Activated CD4-positive, alpha-beta T cell treated with anti-CD3 and anti-CD28 coated beads, Interleukin-2, Interleukin-6, amounts not matched to agents 100 ng/mL and 50 ng/mL, durations not matched to agents 16 hours and 8 hours (primary cell): Measurements from ENCODE around the gene TNIP2.
A peak's percentile ranks its signal among the peaks of the same experiment; 100 is the strongest.
"Not testable (repeated sequence)": the region's sequence is repeated elsewhere in the genome, so short reads cannot be mapped to it uniquely, and the experiment has no call there.

Experiments
- DNase-seq: peaks from one replicate; pipeline ENCODE4 v3.0.0-alpha.2; 2020

Gene TNIP2

DNA sequence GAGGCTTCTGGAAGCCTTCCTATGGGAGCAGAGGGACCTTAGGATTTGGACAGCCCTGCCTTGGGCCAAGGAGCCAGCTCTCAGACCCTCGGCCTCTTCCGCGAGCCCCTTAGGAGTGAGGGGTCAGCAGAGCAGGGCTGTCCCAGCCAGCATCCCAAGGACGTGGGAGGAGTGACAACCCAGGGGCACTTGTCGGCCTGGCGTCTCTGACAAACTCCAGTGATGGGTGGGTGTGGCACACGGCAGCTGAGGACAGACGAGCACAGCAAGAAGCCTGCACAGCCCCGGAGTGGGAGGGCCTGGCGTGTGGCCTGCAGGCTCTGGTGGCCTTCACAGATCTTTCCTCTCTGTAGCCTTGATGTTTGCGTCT lies 11.6 kb upstream of the TNIP2 start:
- no peak for DNase-seq

GRCh38 chr4:2767046-2767704 lies 11.0 kb upstream of the TNIP2 start:
- no peak for DNase-seq

DNA sequence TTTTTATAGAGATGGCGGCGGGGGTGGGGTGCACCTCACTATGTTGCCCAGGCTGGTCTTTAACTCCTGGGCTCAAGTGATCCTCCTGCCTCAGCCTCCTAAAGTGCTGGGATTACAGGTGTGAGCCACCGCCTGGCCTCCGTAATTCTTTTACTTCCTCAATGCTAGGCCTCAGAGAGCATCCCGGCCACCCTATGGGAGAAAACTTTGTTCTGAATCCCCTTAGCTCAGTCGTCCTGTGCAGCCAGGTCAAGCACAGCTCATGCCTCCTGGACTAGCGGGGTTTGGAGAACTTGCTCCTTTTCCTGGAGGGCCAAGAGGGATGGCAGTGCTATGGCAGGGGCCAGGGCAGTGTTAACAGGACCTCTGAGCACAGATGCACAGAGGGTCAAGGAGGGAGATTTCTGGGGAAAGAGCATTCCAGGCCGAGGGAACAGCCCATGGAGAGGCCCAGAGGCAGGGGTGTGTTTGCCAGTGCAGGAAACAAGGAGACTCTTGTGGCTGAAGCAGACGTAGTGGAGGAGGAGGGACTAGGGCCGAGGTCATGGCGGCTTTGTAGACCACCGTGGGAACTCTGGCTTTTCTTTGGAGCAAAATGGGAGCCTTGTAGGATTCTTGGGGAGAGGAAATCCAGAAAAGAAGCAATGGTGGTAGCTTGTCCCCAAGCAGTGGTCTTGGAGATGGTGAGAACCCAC lies 9.8 kb upstream of the TNIP2 start:
- no peak for DNase-seq

GRCh38 chr4:2763511-2763967 lies 7.4 kb upstream of the TNIP2 start:
- no peak for DNase-seq

DNA sequence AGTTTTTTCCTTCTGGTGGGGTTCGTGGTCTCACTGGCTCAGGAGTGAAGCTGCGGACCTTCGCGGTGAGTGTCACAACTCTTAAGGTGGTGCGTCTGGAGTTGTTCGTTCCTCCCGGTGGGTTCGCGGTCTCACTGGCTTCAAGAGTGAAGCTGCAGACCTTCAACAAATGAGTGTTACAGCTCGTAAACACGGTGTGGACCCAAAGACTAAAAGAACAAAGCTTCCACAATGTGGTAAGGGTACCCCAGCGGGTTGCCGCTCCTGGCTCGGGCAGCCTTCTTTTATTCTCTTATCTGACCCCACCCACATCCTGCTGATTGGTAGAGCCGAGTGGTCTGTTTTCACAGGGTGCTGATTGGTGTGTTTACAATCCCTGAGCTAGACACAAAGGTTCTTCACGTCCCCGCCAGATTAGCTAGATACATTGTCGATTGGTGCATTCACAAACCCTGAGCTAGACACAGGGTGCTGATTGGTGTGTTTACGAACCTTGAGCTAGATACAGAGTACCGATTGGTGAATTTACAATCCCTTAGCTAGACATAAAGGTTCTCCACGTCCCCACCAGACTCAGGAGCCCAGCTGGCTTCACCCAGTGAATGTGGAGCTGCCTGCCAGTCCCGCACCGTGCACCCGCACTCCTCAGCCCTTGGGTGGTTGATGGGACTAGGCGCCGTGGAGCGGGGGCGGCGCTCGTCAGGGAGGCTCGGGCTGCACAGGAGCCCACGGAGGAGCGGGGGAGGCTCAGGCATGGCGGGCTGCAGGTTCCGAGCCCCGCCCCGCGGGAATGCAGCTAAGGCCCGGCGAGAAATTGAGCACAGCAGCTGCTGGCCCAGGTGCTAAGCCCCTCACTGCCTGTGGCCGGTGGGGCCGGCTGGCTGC lies 6.6 kb upstream of the TNIP2 start:
- not testable (repeated sequence) for DNase-seq

DNA sequence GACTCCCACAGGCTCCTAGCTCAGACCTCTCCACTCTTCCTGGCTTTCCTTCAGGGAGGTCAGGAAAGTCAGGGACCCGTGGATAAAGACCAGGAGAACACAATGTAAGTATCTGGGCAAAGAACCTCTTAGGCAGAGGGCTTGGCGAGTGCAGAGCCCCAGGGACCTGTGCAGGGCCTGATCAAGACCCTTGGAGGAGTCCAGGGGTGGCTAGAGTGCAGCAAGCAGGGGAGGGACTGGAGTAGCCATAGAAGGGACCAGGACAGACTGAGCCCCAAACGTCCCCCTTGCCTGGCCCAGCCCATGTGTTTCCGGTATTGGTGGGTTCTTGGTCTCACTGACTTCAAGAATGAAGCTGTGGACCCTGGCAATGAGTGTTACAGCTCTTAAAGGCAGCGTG lies 5.9 kb upstream of the TNIP2 start:
- no peak for DNase-seq

DNA sequence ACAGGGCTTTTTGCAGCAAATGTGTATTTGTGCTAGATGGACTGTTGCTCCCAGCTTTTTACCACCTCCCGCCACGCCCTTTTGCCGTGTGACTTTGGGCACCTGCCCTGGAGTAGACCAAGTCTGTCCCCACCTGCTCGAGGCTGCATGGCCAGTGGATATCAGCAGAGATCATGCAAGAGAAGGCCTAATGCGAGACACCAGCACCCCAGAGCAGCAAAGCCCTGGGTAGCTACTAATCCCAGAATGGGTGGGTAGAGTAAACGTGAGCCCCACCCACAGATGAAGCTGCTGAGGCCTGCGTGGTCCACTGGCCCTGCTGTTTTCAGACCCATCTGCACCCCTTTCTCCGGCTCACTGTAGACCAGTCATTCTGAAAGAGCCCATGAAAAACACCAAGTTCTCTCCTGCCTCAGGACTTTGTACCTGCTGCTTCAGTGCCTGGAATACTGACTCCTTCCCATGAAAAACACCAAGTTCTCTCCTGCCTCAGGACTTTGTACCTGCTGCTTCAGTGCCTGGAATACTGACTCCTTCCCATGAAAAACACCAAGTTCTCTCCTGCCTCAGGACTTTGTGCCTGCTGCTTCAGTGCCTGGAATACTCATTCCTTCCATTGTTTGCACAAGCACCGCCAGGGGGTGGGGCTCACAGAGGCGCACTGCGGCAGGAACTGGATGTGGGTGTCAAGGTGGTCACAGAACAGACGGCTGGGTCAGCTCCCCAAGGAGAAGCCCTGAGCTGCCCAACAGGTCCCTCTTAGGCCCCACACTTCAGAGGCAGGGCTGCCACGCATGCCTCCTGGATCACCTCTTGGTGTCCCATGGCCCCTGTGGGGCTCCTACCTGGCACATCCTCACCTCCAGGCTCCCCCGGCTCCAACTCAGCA lies 5.1 kb upstream of the TNIP2 start:
- DNase-seq = no peak

DNA sequence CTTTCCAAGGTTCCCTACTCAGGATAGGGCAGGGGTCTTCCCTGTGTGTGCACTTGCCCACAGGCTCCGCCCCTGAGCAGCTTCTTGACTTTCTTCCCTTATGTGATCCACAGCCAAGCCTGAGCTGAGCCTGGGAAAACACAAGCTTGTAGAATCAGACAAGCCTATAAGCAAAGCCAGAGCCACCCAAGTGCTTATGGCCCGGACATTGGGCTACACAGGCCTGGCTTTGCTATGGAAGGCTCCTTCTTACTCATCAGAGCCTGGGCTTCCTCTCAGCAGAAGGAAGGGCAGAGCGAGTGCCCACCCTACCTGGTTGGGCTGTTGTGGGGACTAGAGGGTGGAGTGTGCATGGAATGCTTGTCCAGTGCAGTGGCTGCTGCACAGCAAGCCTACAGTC lies 1.3 kb upstream of the TNIP2 start:
- no peak for DNase-seq

DNA sequence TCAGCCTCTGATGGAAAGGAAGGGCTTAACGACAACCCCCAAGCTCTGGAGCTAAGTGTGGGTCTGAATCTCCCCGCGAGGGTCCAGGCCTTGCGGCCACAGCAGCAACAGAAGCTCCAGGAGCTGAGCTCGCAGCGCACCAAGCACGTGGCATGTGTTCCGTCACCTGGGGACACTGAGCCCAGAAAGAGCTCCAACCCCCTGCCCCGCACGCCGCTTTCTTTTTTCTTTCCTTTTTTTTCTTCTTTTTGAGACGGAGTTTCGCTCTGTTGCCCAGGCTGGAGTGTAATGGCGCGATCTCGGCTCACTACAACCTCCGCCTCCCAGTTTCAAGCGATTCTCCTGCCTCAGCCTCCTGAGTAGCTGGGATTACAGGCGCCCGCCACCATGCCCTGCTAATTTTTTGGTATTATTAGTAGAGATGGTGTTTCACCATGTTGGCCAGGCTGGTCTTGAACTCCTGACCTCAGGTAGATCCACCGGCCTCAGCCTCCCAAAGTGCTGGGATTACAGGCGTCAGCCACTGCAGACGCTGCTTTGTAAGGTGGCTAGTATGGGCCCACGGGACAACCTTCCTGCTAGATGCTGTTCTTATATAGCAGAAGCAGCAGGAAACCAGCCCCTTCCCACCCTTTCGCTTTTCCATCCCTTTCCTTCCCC lies 685 bp upstream of the TNIP2 start:
- DNase-seq = no peak

GRCh38 chr4:2754848-2755819 lies 1.0 kb downstream of the TNIP2 start:
- no peak for DNase-seq

GRCh38 chr4:2753436-2753835 lies 2.7 kb downstream of the TNIP2 start:
- no peak for DNase-seq

GRCh38 chr4:2750719-2751605 lies 5.2 kb downstream of the TNIP2 start:
- no peak for DNase-seq

- DNase-seq = peak; percentile 31
Measured at GRCh38 chr4:2746891-2747695, 9.0 kb downstream of the TNIP2 start.

GRCh38 chr4:2745981-2746806 lies 9.9 kb downstream of the TNIP2 start:
- DNase-seq = peak; percentile 98

DNA sequence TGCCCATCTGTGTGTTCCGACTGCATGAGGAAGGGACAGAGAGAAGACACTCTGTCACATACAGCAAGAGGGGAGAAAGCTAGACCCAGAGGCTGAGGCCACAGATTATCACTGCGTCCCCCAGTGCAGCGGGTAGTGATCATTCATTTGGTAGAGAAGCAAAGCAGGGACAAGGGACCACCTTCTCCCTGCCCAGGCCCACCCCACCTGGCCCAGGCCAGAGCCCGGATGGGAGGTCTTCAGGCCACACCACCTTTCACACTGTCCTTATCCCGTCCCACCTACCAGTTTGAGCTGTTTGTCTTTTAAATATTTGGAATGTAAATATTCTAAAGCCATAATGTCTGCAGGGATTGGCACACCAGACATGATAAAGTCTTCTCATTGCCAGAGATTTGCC lies 10.6 kb downstream of the TNIP2 start:
- no peak for DNase-seq

GRCh38 chr4:2744576-2745270 lies 11.4 kb downstream of the TNIP2 start:
- DNase-seq = no peak
